K562 treated with DMSO at 1 percent for 48 hours (cell line): ENCODE data around the gene ITGA2B. TPM values are rescaled to one million over a fixed set of nuclear protein-coding genes. Genes with fewer than 3 reads are reported as not detected.

Experiments
- total RNA-seq: library from RNA; unstranded; fragments of 300-600 nt; gene quantifications from 2 replicates; pipeline ENCODE4 v1.2.3, GENCODE V29; 2022; ENCODE audit warnings: low replicate concordance; ENCODE audit errors: extremely low read depth

The ITGA2B gene
- not detected in 2 replicates for total RNA-seq

DNA sequence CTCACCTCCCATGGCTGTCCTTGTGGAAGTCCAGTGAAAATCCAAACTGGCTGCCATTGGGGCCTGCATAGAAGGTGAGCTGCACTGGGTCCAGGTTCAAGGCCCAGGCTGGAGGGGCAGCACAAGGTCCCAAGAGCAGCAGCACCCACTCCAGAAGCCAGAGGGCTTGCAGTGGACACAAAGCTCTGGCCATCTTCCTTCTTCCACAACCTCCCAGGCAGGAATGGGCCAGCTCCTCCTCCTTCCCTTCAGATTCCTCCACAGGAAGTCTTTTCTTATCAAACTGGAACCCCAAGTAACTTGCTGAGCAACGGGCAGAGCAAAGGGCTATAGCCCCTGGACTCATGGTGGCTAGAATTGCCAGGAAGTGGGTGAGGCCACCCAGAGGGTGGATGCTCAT is at the start of gene ITGA2B:
ITGA2B (minus strand) TSS at position 369 of the 400 bp plus-strand sequence; CDS start at position 193, 176 bp downstream.

DNA sequence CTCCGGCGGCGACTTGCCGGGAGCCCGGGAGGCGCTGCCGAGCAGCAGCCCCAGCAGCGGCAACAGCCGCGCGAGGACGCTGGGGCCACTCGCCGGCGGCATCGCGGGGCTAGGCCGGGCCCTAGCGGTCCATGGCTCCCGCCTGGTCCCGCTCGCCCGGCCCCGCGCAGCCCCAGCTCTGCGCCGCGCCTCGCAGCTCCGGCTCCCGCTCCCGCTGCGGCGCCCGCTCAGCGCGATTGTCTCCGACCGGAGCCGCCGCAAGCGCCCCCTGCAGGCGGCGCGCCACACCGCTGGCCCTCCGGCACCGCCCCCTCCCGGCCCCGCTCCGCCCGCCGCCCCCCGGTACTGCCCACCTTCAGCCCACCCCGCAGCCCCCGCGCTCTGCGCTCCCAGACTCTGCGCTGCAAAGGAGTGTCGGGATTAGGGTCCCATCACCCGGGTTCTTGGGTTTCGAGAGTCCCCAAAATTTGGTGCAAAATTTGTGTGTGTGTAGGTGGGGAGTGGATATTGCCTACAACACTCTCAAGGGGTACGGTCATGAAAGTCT is 25.8 kb downstream of the ITGA2B start, which contains the start of gene FAM171A2:
FAM171A2 (minus strand) TSS at position 241 of the 547 bp plus-strand sequence; CDS start at position 102, 139 bp downstream.

DNA sequence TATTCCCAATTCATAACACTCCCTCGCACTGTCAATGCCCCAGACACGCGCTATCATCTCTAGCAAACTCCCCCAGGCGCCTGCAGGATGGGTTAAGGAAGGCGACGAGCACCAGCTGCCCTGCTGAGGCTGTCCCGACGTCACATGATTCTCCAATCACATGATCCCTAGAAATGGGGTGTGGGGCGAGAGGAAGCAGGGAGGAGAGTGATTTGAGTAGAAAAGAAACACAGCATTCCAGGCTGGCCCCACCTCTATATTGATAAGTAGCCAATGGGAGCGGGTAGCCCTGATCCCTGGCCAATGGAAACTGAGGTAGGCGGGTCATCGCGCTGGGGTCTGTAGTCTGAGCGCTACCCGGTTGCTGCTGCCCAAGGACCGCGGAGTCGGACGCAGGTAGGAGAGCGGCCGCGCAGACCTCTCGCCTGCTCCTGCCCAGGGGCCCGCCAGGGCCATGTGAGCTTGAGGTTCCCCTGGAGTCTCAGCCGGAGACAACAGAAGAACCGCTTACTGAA is 44.5 kb downstream of the ITGA2B start, which contains the start of gene GRN:
GRN (plus strand) TSS at position 364 of the 515 bp plus-strand sequence. CDS start 3,863 bp downstream, outside the sequence.

DNA sequence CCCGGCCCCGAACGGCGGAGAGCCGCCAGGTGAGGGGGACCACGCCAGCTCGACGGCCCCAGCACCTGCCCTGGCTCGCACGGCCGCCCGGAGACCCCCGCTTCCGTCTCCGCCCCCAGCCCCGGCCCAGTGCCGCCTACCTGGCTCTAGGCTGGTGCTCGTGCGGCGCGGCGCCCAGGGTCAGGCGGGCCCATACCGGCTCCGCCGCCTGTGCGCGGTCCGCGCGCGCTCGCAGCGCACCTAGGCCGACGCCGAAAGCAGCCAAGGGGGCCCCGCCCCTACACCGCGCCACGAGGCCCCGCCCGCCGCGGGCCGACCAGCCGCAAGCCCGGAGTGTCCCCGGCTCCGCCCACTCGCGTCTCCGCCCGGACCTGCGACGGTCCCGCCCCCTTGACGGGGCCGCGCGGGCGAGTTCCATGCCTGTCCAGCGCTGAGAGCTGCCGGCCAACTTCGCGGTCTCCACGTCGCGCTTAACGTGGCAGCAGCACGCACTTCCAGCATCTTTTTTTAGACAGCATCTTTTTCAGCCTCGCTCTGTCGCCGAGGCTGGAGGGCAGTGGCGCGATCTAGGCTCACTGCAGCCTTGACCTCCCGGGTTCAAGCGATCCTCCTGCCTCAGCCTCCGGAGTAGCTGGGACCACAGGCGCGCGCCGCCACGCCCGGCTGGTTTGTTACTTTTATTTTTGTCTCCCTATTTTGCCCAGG is 64.7 kb downstream of the ITGA2B start, which contains the start of gene SLC25A39:
SLC25A39 (minus strand) TSS at position 253 of the 705 bp plus-strand sequence. CDS start 1,261 bp downstream, outside the sequence.

Other genes with a start within 250 kb of the ITGA2B start
- not detected in 2 replicates for gene HROB, start 247.7 kb downstream of the ITGA2B start, total RNA-seq
- gene ASB16, start 218.9 kb downstream of the ITGA2B start, total RNA-seq = not detected in 2 replicates
- not detected in 2 replicates for gene TMUB2, start 202.7 kb downstream of the ITGA2B start, total RNA-seq
- not detected in 2 replicates for gene ATXN7L3, start 189.8 kb downstream of the ITGA2B start, total RNA-seq
- gene UBTF, start 170.0 kb downstream of the ITGA2B start, total RNA-seq = 102 TPM in 1 of 2 replicates, not detected in the other
- gene SLC4A1, start 121.5 kb downstream of the ITGA2B start, total RNA-seq = not detected in 2 replicates
- gene RUNDC3A, start 81.0 kb downstream of the ITGA2B start, total RNA-seq = not detected in 2 replicates
- gene SLC25A39, start 64.8 kb downstream of the ITGA2B start, total RNA-seq = not detected in 2 replicates
- 244 TPM in 1 of 2 replicates, not detected in the other for gene GRN, start 44.3 kb downstream of the ITGA2B start, total RNA-seq
- not detected in 2 replicates for gene FAM171A2, start 25.8 kb downstream of the ITGA2B start, total RNA-seq
- gene GPATCH8, start 113.8 kb upstream of the ITGA2B start, total RNA-seq = not detected in 2 replicates
- not detected in 2 replicates for gene FZD2, start 167.8 kb upstream of the ITGA2B start, total RNA-seq